Heart left ventricle (tissue), 13 donors: Measurements from ENCODE around the gene LGALS3BP.

Experiments
- CTCF ChIP-seq, 12 donors: fragments of 200-600 bp; sonication (generic) in 4 of 12; IDR thresholded peaks; one replicate each; pipeline versions ENCODE4 v1.5.0 to v1.8.0; 2018 to 2022; ENCODE audit warnings: antibody characterized with exemption in 12 of 12, mild to moderate bottlenecking in 5 of 12
- POLR2A ChIP-seq, 2 donors: fragments of 450-650 bp; IDR thresholded peaks; one replicate each; pipeline ENCODE4 v1.6.1; 2017; ENCODE audit warnings: antibody characterized with exemption in 2 of 2, mild to moderate bottlenecking in 2 of 2, moderate library complexity in 2 of 2
- donor health status: ischemic (EF 13 %, LVEDD 7.1; RV severe dilation, severe dysfunction).
- donor health status: DM: no; HTN: yes; CAD: no.
- donor health status: DM: no; HTN: no; CAD: no.
- donor health status: ischemic (EF 25% LVEDD 6.9; RV normal size, moderate dysfunction).
- donor health status: ischemic (EF 25% LVEDD 5.7; RV mildly dilated, moderate dysfunction).
- donor health status: ischemic (EF 35%, LVEDD 5.7; RV mildly dilated, moderate dysfunction).
- donor health status: nonischemic (EF 11% LVEDD 7.7; RV severe dilation, severe dysfunction).
- donor health status: DM: yes; HTN: yes; CAD: no.
- donor health status: PGD.
- donor health status: ischemic (EF 29% LVEDD 5.4; RV normal size, mild dysfunction).
- donor health status: nonischemic (EF 23%, LVEDD 6.1; RV moderate dilation, normal function).

GRCh38 chr17:78937561-78937960, 42.2 kb downstream of the LGALS3BP start:
- TF ChIP-seq CTCF (IDR thresholded peaks at IDR 0.05): no peak
- TF ChIP-seq POLR2A (IDR thresholded peaks at IDR 0.05): no peak
